CD4-positive, alpha-beta T cell treated with Interleukin-1 beta for 1 hour (primary cell): ENCODE data around the gene PRKCH.
A peak's percentile ranks its signal among the peaks of the same experiment; 100 is the strongest.

Experiments used
- DNase-seq, 2 donors: peaks; one replicate each; pipeline ENCODE4 v3.0.0-alpha.2; 2020 to 2022

The PRKCH gene

GRCh38 chr14:61494018-61494417 is 172.6 kb downstream of the PRKCH start:
- no peak for DNase-seq

- no peak for DNase-seq
These were observed 174.4 kb downstream of the PRKCH start for GRCh38 chr14:61495809-61496208.

GRCh38 chr14:61498303-61498702 is 176.9 kb downstream of the PRKCH start:
- DNase-seq: no peak

- no peak for DNase-seq
These were observed 177.4 kb downstream of the PRKCH start for GRCh38 chr14:61498811-61499210.

GRCh38 chr14:61499991-61500390 is 178.6 kb downstream of the PRKCH start:
- DNase-seq: no peak

GRCh38 chr14:61501714-61502458 is 180.5 kb downstream of the PRKCH start:
- DNase-seq: no peak

GRCh38 chr14:61502459-61503093 is 181.2 kb downstream of the PRKCH start:
- no peak for DNase-seq

GRCh38 chr14:61503167-61503801 is 181.9 kb downstream of the PRKCH start:
- DNase-seq: peak; percentile 59 to 70

GRCh38 chr14:61504901-61505300 is 183.5 kb downstream of the PRKCH start:
- DNase-seq: no peak

- no peak for DNase-seq
These were observed 184.7 kb downstream of the PRKCH start for GRCh38 chr14:61505815-61506809.

- no peak for DNase-seq
These were observed 187.1 kb downstream of the PRKCH start for GRCh38 chr14:61508526-61508925.

- DNase-seq: no peak
These were observed 189.6 kb downstream of the PRKCH start for GRCh38 chr14:61510736-61511557.

- DNase-seq: no peak
These were observed 190.2 kb downstream of the PRKCH start for GRCh38 chr14:61511558-61511948.

- DNase-seq: no peak
These were observed 190.9 kb downstream of the PRKCH start for GRCh38 chr14:61512026-61512834.

- no peak for DNase-seq
These were observed 192.8 kb downstream of the PRKCH start for GRCh38 chr14:61513986-61514830.

- no peak for DNase-seq
These were observed 193.5 kb downstream of the PRKCH start for GRCh38 chr14:61514927-61515326.

- no peak for DNase-seq
These were observed 194.2 kb downstream of the PRKCH start for GRCh38 chr14:61515436-61516117.

- DNase-seq: no peak
These were observed 194.9 kb downstream of the PRKCH start for GRCh38 chr14:61516118-61516743.
